ENCODE data around the gene PGK2. TPM values are rescaled to one million over a fixed set of nuclear protein-coding genes. Genes with fewer than 3 reads are reported as not detected.

PGK2 gene
- total RNA-seq, 1 experiment from 2014 or later = not detected

- no peak overlapping the region for H2BK120ac ChIP-seq (ENCODE audit: low read depth, low read length, poor library complexity, severe bottlenecking)
- no peak overlapping the region for H4K5ac ChIP-seq (ENCODE audit: insufficient read length, low read depth, low read length)
- no peak overlapping the region for H3K18ac ChIP-seq (ENCODE audit: insufficient read length, low read depth, low read length)
- H3K56ac ChIP-seq (ENCODE audit: insufficient read length, low read depth, low read length) = no peak overlapping the region
- H3K79me2 ChIP-seq (ENCODE audit: insufficient read depth, low read length) = no peaks in the 10 kb centered on the region
- no peak overlapping the region for H2BK20ac ChIP-seq (ENCODE audit: low read depth, low read length, poor library complexity, severe bottlenecking)
- H3K27ac ChIP-seq (ENCODE audit: insufficient read length, low read depth, low read length) = no peak overlapping the region
- no peak overlapping the region for H3K23ac ChIP-seq (ENCODE audit: insufficient read length, low read depth, low read length)
- no peak overlapping the region for H2BK15ac ChIP-seq (ENCODE audit: low read depth, low read length)
- H3K9me3 Mint-ChIP-seq = peaks cover 2 to 9% of the 10 kb centered on the region in 2 experiments; a peak in 2 of 5 replicates
- H3K4me1 ChIP-seq (ENCODE audit: insufficient read depth, low read length) = no peaks in the 10 kb centered on the region
- no peaks in the 10 kb centered on the region for H3K79me1 ChIP-seq (ENCODE audit: insufficient read depth, low read depth, low read length, poor library complexity, severe bottlenecking)
- peaks cover 3 to 8% of the 10 kb centered on the region in 2 experiments; a peak in 3 of 4 replicates for H3K4me1 Mint-ChIP-seq
- H2BK5ac ChIP-seq (ENCODE audit: insufficient read length, low read length) = no peak overlapping the region
- peaks cover 0 to 10% (median 3%) of the 10 kb centered on the region in 3 experiments; a peak in 5 of 7 replicates for H3K36me3 Mint-ChIP-seq (ENCODE audit: insufficient read depth in 1 of 3, low read depth in 3 of 3)
- H4K20me1 ChIP-seq (ENCODE audit: control insufficient read depth, insufficient read depth, insufficient read length) = no peaks in the 10 kb centered on the region
- H3K4me2 ChIP-seq (ENCODE audit: insufficient read depth, insufficient read length, low read length) = no peak overlapping the region
- no peak overlapping the region for H2BK12ac ChIP-seq (ENCODE audit: insufficient read length, low read depth, low read length)
- H3K4me3 Mint-ChIP-seq = no peak overlapping the region
- H2AK5ac ChIP-seq (ENCODE audit: insufficient read length, low read length) = no peak overlapping the region
- H3K9me3 ChIP-seq (ENCODE audit: control insufficient read depth, low read depth, low read length) = no peaks in the 10 kb centered on the region
- H2AFZ ChIP-seq (ENCODE audit: low read length) = no peak overlapping the region
- no peak overlapping the region for H4K8ac ChIP-seq (replicated peaks; ENCODE audit: insufficient read length, low read depth, low read length)
- WGBS (ENCODE audit: extremely low coverage, insufficient read length, low lambda C conversion rate) = no CpG with 5 or more reads among the region's 2 CpGs
- no peak overlapping the region for H3K27ac Mint-ChIP-seq
- H3T11ph ChIP-seq (ENCODE audit: low read length) = no peak overlapping the region
- no peak overlapping the region for H3K9ac ChIP-seq (ENCODE audit: extremely low read depth, insufficient read length, low read length)
- no peaks in the 10 kb centered on the region for H3K27me3 Mint-ChIP-seq (ENCODE audit: low read depth)
- H3K4ac ChIP-seq (ENCODE audit: low read depth, low read length) = no peak overlapping the region
- no peak for TF ChIP-seq CTCF (conservative IDR thresholded peaks at IDR 0.05)
- H4K91ac ChIP-seq (ENCODE audit: insufficient read length, low read depth, low read length) = no peak overlapping the region
- no peaks in the 10 kb centered on the region for H3K27me3 ChIP-seq (ENCODE audit: insufficient read depth, low read length)
- no peak for DNase-seq
- no peak overlapping the region for H3K14ac ChIP-seq (ENCODE audit: insufficient read depth, low read length)
- H3K23me2 ChIP-seq (ENCODE audit: insufficient read length, low read depth, low read length, poor library complexity, severe bottlenecking) = no peaks in the 10 kb centered on the region
Observed at GRCh38 chr6:49790341-49790740, 3.3 kb upstream of the PGK2 start.
